A673 (cell line): ENCODE data around the gene ZNF566. TPM values are rescaled to one million over a fixed set of nuclear protein-coding genes. Genes with fewer than 3 reads are reported as not detected.

ENCODE experiments used
- BruUV-seq: library from RNA; stranded (reverse); fragments of 400-500 nt; replicated peaks from 2 replicates; lab custom pipeline; 2021; lab: Mats Ljungman, UMichigan
- CTCF ChIA-PET: fragments of 300-600 bp; sonication (Branson Sonifier 250); formaldehyde crosslinking; loops from one replicate; lab custom pipeline; 2022; ENCODE audit warnings: antibody characterized with exemption; lab: Charles Lee
- POLR2A ChIA-PET: fragments of 300-600 bp; sonication (Branson Sonifier 250); formaldehyde crosslinking; loops from one replicate; lab custom pipeline; 2022; ENCODE audit warnings: antibody characterized with exemption; ENCODE audit not compliant: low non-redundant PET; lab: Charles Lee
- DNase-seq: peaks from one replicate; pipeline ENCODE4 v3.0.0-alpha.2; 2015; ENCODE audit warnings: low spot score
- H3K27ac ChIP-seq: fragments of 200-600 bp; sonication (generic); 2 replicates; pipeline ENCODE4 v1.5.1; 2016; ENCODE audit warnings: mixed run types, low read depth, mild to moderate bottlenecking, mixed read lengths, antibody characterized with exemption, low read length; ENCODE audit not compliant: poor library complexity, severe bottlenecking
- H3K27me3 ChIP-seq: fragments of 200-600 bp; sonication (generic); replicated peaks from 2 replicates; pipeline ENCODE4 v1.6.1; 2017; ENCODE audit warnings: mixed run types, low read depth, mild to moderate bottlenecking, mixed read lengths, antibody characterized with exemption, low read length; ENCODE audit not compliant: insufficient read depth, poor library complexity
- H3K36me3 ChIP-seq: fragments of 200-600 bp; sonication (generic); 2 replicates; pipeline ENCODE4 v1.6.1; 2016; ENCODE audit warnings: mixed run types, mild to moderate bottlenecking, mixed read lengths, antibody characterized with exemption, low read length; ENCODE audit not compliant: insufficient read depth, poor library complexity, severe bottlenecking
- H3K4me1 ChIP-seq: fragments of 200-600 bp; sonication (generic); 2 replicates; pipeline ENCODE4 v1.6.1; 2017; ENCODE audit warnings: mixed run types, mild to moderate bottlenecking, mixed read lengths, antibody characterized with exemption, low read length; ENCODE audit not compliant: insufficient read depth, poor library complexity, severe bottlenecking
- H3K4me3 ChIP-seq: fragments of 200-600 bp; sonication (generic); 2 replicates; pipeline ENCODE4 v1.5.1; 2016; ENCODE audit warnings: low read depth, mixed run types, mild to moderate bottlenecking, mixed read lengths, low read length; ENCODE audit not compliant: poor library complexity, severe bottlenecking
- H3K9me3 ChIP-seq: fragments of 200-600 bp; sonication (generic); 2 replicates; pipeline ENCODE4 v1.6.1; 2016; ENCODE audit warnings: mixed run types, low read depth, mild to moderate bottlenecking, mixed read lengths, antibody characterized with exemption, low read length; ENCODE audit not compliant: poor library complexity, severe bottlenecking
- CTCF ChIP-seq: fragments of 300-800, 200-600 bp; sonication (generic); conservative IDR thresholded peaks from 2 replicates; pipeline ENCODE4 v1.5.1; 2017; ENCODE audit warnings: low read depth, mild to moderate bottlenecking, antibody characterized with exemption, low read length, moderate library complexity, mixed read lengths
- EZH2 ChIP-seq: fragments of 200-600 bp; sonication (generic); IDR thresholded peaks from 2 replicates; pipeline ENCODE4 v1.6.1; 2017; ENCODE audit warnings: borderline replicate concordance, low read depth, mild to moderate bottlenecking, mixed read lengths, antibody characterized with exemption, low read length; ENCODE audit not compliant: poor library complexity, severe bottlenecking
- intact Hi-C: fragments of 100-400 bp; cut with micrococcal nuclease; formaldehyde crosslinking; loops from one replicate; pipeline ENCODE4 v1.10.0; 2022; ENCODE audit not compliant: unreplicated experiment
- total RNA-seq: library from RNA; stranded (reverse); gene quantifications from 2 replicates; pipeline ENCODE4 v1.2.3, GENCODE V29; 2021

Gene ZNF566
- total RNA-seq, 1 experiment from 2014 or later = 16.4 TPM

GRCh38 chr19:36409841-36410240 lies 79.5 kb downstream of the ZNF566 start:
- Histone ChIP-seq H3K36me3 (peaks cover 76% of the 10 kb centered on the region), H3K4me3 (no peak overlapping the region), H3K27ac (no peak overlapping the region), H3K9me3 (peaks cover 36% of the 10 kb centered on the region), H3K4me1 (no peaks in the 10 kb centered on the region), H3K27me3 (no peaks in the 10 kb centered on the region)
- no TSS peak for BruUV-seq
- DNase-seq = no peak
- ChIA-PET POLR2A (no interaction called here), CTCF (no interaction called here)
- intact Hi-C loops = no loop called here
- no peak for TF ChIP-seq CTCF
- TF ChIP-seq EZH2 = no peak

GRCh38 chr19:36408101-36408500 lies 81.3 kb downstream of the ZNF566 start:
- ChIA-PET POLR2A (no interaction called here), CTCF (no interaction called here)
- no peak for DNase-seq
- H3K9me3 ChIP-seq = peaks cover 20% of the 10 kb centered on the region
- no peak overlapping the region for H3K27ac ChIP-seq
- H3K27me3 ChIP-seq = no peaks in the 10 kb centered on the region
- TF ChIP-seq CTCF (no peak), EZH2 (no peak)
- intact Hi-C loops = no loop called here
- no TSS peak for BruUV-seq
- H3K36me3 ChIP-seq = peaks cover 81% of the 10 kb centered on the region
- H3K4me1 ChIP-seq = no peaks in the 10 kb centered on the region
- H3K4me3 ChIP-seq = no peak overlapping the region

DNA sequence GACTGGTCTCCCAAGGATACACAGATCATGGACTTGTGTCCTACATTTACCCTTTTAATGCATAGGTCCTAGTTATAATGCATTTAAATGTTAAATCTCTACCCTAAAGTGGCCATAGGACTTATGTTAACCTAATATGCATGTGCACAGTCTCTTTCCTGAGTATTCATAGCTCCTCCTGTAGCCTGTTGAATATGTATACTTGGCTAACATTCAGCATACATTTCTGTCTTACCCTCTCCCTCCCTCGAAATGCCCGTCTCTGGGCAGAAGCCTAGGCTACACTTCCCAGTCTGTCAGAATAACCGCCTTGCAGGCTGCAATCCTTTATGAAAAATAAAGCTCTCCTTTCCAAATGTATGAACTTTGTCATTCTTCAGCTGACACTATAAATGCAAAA lies 84.9 kb downstream of the ZNF566 start:
- CTCF ChIA-PET = interaction anchor here (0.6 kb wide), 1 partner anchor 1066 kb away, joined by 3 read pairs; no protein-coding TSS in a partner anchor
- TF ChIP-seq EZH2 (no peak), CTCF (no peak)
- no TSS peak for BruUV-seq
- POLR2A ChIA-PET = no interaction called here
- H3K4me1 ChIP-seq = no peaks in the 10 kb centered on the region
- no peak overlapping the region for H3K27ac ChIP-seq
- H3K27me3 ChIP-seq = no peaks in the 10 kb centered on the region
- no peak for DNase-seq
- no peak overlapping the region for H3K4me3 ChIP-seq
- peaks cover 86% of the 10 kb centered on the region for H3K36me3 ChIP-seq
- H3K9me3 ChIP-seq = peaks cover under 1% of the 10 kb centered on the region
- intact Hi-C loops = no loop called here
